ENCODE measurements around the gene IRF9.
"Not testable (repeated sequence)": the region's sequence is repeated elsewhere in the genome, so short reads cannot be mapped to it uniquely, and the experiment has no call there.

The IRF9 gene

DNA sequence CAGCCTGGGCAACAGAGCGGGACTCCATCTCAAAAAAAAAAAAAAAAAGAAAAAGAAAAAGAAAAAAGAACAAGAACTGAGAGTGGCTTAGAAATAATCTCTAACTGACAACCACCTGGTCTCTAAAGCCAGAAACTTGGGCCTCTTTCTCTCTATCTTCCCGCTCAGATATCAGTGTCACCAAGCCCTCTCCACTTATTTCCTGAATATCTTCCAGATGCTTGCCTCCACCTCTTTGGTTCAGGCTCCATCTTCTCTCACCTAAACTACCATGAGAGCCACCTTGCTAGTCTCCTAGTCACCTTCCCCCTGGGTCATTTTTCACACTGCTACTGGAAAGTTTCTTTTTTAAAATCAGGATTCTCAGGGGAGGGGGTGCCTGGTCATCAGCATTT, 36.0 kb downstream of the IRF9 start:
- H3K4me1 ChIP-seq (ENCODE audit: control insufficient read depth, insufficient read depth, low read length): peaks cover 4% of the 10 kb centered on the region; the same call in 1 of the 2 replicates
- POLR2A ChIA-PET: interaction anchor here (4.1 kb wide), 1 partner anchor 17 kb away, joined by 43 read pairs; the partner anchor contains the start of genes CHMP4A and MDP1
- H3K36me3 ChIP-seq (ENCODE audit: control insufficient read depth in 2 of 2, insufficient read depth in 1 of 2, low read length in 2 of 2): peaks cover 4 to 40% of the 10 kb centered on the region in 2 experiments
- H3K27ac ChIP-seq (ENCODE audit: extremely low read depth, low read depth, low read length): no peak overlapping the region
- H3K9me3 ChIP-seq (ENCODE audit: control insufficient read depth, insufficient read depth, low read depth, low read length): no peaks in the 10 kb centered on the region
- H3K4me3 ChIP-seq (ENCODE audit: low read depth, low read length): no peak overlapping the region
- CTCF ChIA-PET: interaction anchor here (0.6 to 0.7 kb wide), 2 partner anchors 42 to 139 kb away, joined by 3 to 5 read pairs; no protein-coding TSS in a partner anchor
- TF ChIP-seq ZNF555 (tag by site-specific recombination; conservative IDR thresholded peaks at IDR 0.05): no peak
- no peak for TF ChIP-seq MZF1 (tag by site-specific recombination; IDR thresholded peaks at IDR 0.05; ENCODE audit: borderline replicate concordance)
- no peak for TF ChIP-seq ZNF513 (tag by site-specific recombination; IDR thresholded peaks at IDR 0.05)
- no peak for TF ChIP-seq ZNF521 (tag by site-specific recombination; IDR thresholded peaks at IDR 0.05)
- no peak for TF ChIP-seq ZSCAN23 (tag by site-specific recombination; IDR thresholded peaks at IDR 0.05)
- TF ChIP-seq GFI1B (tag by site-specific recombination; IDR thresholded peaks at IDR 0.05): no peak

DNA sequence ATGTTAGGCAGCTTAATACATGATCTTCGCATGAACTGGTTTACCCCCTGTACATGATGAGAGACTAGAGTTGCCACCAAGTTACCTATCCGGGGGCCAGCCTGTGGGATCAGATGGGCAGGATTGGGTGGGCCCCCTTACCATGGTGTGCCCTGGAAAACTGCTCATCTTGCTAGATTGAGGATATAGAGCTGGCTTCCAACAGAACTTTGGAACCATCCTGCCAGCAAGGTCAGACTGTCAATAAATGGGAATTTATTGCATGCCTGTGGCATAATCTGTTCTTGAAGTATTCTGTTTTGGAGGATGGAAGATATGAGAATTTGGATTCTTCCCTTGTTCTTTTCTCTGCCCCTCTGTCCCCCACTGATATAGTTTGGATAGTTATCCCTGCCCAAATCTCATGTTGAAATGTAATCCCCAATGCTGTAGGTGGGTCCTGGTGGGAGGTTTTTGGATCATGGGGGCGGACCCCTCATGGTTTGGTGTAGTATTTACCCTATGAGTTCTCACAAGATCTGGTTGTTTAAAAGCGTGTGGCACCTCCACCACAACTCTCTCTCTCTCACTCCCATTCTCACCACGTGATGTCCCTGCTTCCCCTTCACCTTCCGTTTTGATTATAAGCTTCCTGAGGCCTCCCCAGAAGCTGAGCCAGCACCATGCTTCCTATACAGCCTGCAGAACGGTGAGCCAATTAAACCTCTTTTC, 37.9 kb downstream of the IRF9 start:
- ChIA-PET POLR2A (interaction anchor here (1.6 to 2.0 kb wide), 2 partner anchors 10 to 14 kb away, joined by 4 to 7 read pairs; partner anchors contain the start of genes CHMP4A and IPO4), CTCF (no interaction called here)
- H3K4me1 ChIP-seq (ENCODE audit: control insufficient read depth, insufficient read depth, low read length): peaks cover 4% of the 10 kb centered on the region; the same call in 1 of the 2 replicates
- no peaks in the 10 kb centered on the region for H3K9me3 ChIP-seq (ENCODE audit: control insufficient read depth, insufficient read depth, low read depth, low read length)
- H3K36me3 ChIP-seq (ENCODE audit: control insufficient read depth in 2 of 2, insufficient read depth in 1 of 2, low read length in 2 of 2): peaks cover 4 to 31% of the 10 kb centered on the region in 2 experiments; a peak in 2 of 3 replicates
- TF ChIP-seq MYNN (tag by site-specific recombination; IDR thresholded peaks at IDR 0.05; ENCODE audit: borderline replicate concordance): no peak
- no peak for TF ChIP-seq ZNF366 (tag by site-specific recombination; conservative IDR thresholded peaks at IDR 0.05)
- peak; percentile 61 for TF ChIP-seq ZFHX2 (tag by site-specific recombination; conservative IDR thresholded peaks at IDR 0.05)
- TF ChIP-seq, protein P1, sequence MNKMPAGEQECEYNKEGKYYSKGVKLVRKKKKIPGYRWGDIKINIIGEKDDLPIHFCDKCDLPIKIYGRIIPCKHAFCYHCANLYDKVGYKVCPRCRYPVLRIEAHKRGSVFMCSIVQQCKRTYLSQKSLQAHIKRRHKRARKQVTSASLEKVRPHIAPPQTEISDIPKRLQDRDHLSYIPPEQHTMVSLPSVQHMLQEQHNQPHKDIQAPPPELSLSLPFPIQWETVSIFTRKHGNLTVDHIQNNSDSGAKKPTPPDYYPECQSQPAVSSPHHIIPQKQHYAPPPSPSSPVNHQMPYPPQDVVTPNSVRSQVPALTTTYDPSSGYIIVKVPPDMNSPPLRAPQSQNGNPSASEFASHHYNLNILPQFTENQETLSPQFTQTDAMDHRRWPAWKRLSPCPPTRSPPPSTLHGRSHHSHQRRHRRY (tag by site-specific recombination; IDR thresholded peaks at IDR 0.05): no peak
- TF ChIP-seq ZNF558 (tag by site-specific recombination; IDR thresholded peaks at IDR 0.05): no peak
- TF ChIP-seq ZNF274 (IDR thresholded peaks at IDR 0.05; ENCODE audit: low read length): no peak
- peak; percentile 62; the same call in 1 of the 2 replicates for TF ChIP-seq ZNF274 (tag by site-specific recombination; IDR thresholded peaks at IDR 0.05; ENCODE audit: borderline replicate concordance)
- peak; percentile 46; the same call in 1 of the 2 replicates for TF ChIP-seq ZNF18 (tag by site-specific recombination; IDR thresholded peaks at IDR 0.05)
- peak; percentile 60 for TF ChIP-seq EGR2 (tag by site-specific recombination; IDR thresholded peaks at IDR 0.05; ENCODE audit: low read depth)
- 0 out of 2 replicates have a peak, but pooled peaks have one; percentile 11 for TF ChIP-seq GLIS1 (tag by site-specific recombination; IDR thresholded peaks at IDR 0.05)
- TF ChIP-seq ZNF148 (tag by site-specific recombination; IDR thresholded peaks at IDR 0.05; ENCODE audit: borderline replicate concordance): no peak
- no peak for TF ChIP-seq ZNF311 (tag by site-specific recombination; IDR thresholded peaks at IDR 0.05; ENCODE audit: borderline replicate concordance)
- TF ChIP-seq, protein P2, sequence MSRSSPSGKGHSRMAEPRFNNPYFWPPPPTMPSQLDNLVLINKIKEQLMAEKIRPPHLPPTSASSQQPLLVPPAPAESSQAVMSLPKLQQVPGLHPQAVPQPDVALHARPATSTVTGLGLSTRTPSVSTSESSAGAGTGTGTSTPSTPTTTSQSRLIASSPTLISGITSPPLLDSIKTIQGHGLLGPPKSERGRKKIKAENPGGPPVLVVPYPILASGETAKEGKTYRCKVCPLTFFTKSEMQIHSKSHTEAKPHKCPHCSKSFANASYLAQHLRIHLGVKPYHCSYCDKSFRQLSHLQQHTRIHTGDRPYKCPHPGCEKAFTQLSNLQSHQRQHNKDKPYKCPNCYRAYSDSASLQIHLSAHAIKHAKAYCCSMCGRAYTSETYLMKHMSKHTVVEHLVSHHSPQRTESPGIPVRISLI (tag by site-specific recombination; IDR thresholded peaks at IDR 0.05): no peak
- TF ChIP-seq ZNF16 (tag by site-specific recombination; IDR thresholded peaks at IDR 0.05; ENCODE audit: low read depth): no peak
- H3K27ac ChIP-seq (ENCODE audit: extremely low read depth, low read depth, low read length): peak overlapping the region; percentile 25; the same call in 1 of the 2 replicates
- H3K4me3 ChIP-seq (ENCODE audit: low read depth, low read length): no peak overlapping the region

DNA sequence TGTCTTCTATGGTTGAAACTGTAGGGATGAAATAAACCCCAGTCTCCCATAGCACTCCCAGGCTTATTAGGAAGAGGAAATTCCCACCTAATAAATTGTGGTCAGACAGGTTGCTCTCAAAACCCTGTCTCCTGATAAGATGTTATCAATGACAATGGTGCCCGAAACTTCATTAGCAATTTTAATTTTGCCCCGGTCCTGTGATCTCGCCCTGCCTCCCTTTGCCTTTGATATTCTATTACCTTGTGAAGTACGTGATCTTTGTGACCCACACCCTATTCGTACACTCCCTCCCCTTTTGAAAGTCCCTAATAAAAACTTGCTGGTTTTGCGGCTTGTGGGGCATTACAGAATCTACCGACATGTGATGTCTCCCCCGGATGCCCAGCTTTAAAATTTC, 41.5 kb downstream of the IRF9 start:
- H3K4me3 ChIP-seq (ENCODE audit: low read depth, low read length); CTCF ChIA-PET; H3K4me1 ChIP-seq (ENCODE audit: control insufficient read depth, insufficient read depth, low read length); H3K27ac ChIP-seq (ENCODE audit: extremely low read depth, low read depth, low read length); H3K9me3 ChIP-seq (ENCODE audit: control insufficient read depth, insufficient read depth, low read depth, low read length): not testable (repeated sequence)
- H3K36me3 ChIP-seq (ENCODE audit: control insufficient read depth in 2 of 2, insufficient read depth in 1 of 2, low read length in 2 of 2): peaks cover 7 to 54% of the 10 kb centered on the region in 2 experiments; a peak in 2 of 3 replicates
- POLR2A ChIA-PET: interaction anchor here (0.9 kb wide), 1 partner anchor 11 kb away, joined by 3 read pairs; the partner anchor contains the start of gene CHMP4A
